ENCODE results near the gene PISD.

The PISD gene

GRCh38 chr22:31652911-31653684, 8.9 kb downstream of the PISD start:
- no peak for DNase-seq (ENCODE audit: low read depth in 1 of 2, low spot score in 1 of 2)

GRCh38 chr22:31652088-31652487, 9.9 kb downstream of the PISD start:
- DNase-seq (ENCODE audit: low read depth in 1 of 2, low spot score in 1 of 2): no peak

- DNase-seq (ENCODE audit: low read depth in 1 of 2, low spot score in 1 of 2): no peak
Measured at GRCh38 chr22:31651664-31652063, 10.4 kb downstream of the PISD start.

- DNase-seq (ENCODE audit: low read depth in 1 of 2, low spot score in 1 of 2): no peak
Measured at GRCh38 chr22:31650391-31650790, 11.6 kb downstream of the PISD start.

GRCh38 chr22:31647523-31648320, 14.3 kb downstream of the PISD start:
- no peak for DNase-seq (ENCODE audit: low read depth in 1 of 2, low spot score in 1 of 2)

GRCh38 chr22:31647066-31647465, 14.9 kb downstream of the PISD start:
- DNase-seq (ENCODE audit: low read depth in 1 of 2, low spot score in 1 of 2): no peak

- no peak for DNase-seq (ENCODE audit: low read depth in 1 of 2, low spot score in 1 of 2)
Measured at GRCh38 chr22:31646186-31647019, 15.6 kb downstream of the PISD start.

GRCh38 chr22:31639436-31640039, 22.5 kb downstream of the PISD start:
- DNase-seq (ENCODE audit: low read depth in 1 of 2, low spot score in 1 of 2): no peak

GRCh38 chr22:31637891-31638618, 24.0 kb downstream of the PISD start:
- DNase-seq (ENCODE audit: low read depth in 1 of 2, low spot score in 1 of 2): no peak

GRCh38 chr22:31637447-31637890, 24.5 kb downstream of the PISD start:
- no peak for DNase-seq (ENCODE audit: low read depth in 1 of 2, low spot score in 1 of 2)

- no peak for DNase-seq (ENCODE audit: low read depth in 1 of 2, low spot score in 1 of 2)
Measured at GRCh38 chr22:31635638-31636306, 26.2 kb downstream of the PISD start.

- DNase-seq (ENCODE audit: low read depth in 1 of 2, low spot score in 1 of 2): no peak
Measured at GRCh38 chr22:31631436-31631835, 30.6 kb downstream of the PISD start.

GRCh38 chr22:31630331-31631329, 31.4 kb downstream of the PISD start:
- peak; percentile 73 to 74 for DNase-seq (ENCODE audit: low read depth in 1 of 2, low spot score in 1 of 2)

- no peak for DNase-seq (ENCODE audit: low read depth in 1 of 2, low spot score in 1 of 2)
Measured at GRCh38 chr22:31629741-31630184, 32.3 kb downstream of the PISD start.

GRCh38 chr22:31628969-31629708, 32.9 kb downstream of the PISD start:
- DNase-seq (ENCODE audit: low read depth in 1 of 2, low spot score in 1 of 2): no peak

GRCh38 chr22:31628362-31628761, 33.7 kb downstream of the PISD start:
- no peak for DNase-seq (ENCODE audit: low read depth in 1 of 2, low spot score in 1 of 2)

GRCh38 chr22:31627223-31627731, 34.7 kb downstream of the PISD start:
- no peak for DNase-seq (ENCODE audit: low read depth in 1 of 2, low spot score in 1 of 2)

Data from stimulated activated CD4-positive, alpha-beta T cell treated with anti-CD3 and anti-CD28 coated beads, Interleukin-15, amount 100 ng/mL, for 1 hour (primary cell).